Measurements from ENCODE around the gene CAMK1G. TPM values are rescaled to one million over a fixed set of nuclear protein-coding genes. Genes with fewer than 3 reads are reported as not detected.

CAMK1G gene
- total and polyA plus RNA-seq, 9 of the 15 experiments (the other 6 are each of a cell fraction or from before 2014, with no cell fraction given) = not detected

DNA sequence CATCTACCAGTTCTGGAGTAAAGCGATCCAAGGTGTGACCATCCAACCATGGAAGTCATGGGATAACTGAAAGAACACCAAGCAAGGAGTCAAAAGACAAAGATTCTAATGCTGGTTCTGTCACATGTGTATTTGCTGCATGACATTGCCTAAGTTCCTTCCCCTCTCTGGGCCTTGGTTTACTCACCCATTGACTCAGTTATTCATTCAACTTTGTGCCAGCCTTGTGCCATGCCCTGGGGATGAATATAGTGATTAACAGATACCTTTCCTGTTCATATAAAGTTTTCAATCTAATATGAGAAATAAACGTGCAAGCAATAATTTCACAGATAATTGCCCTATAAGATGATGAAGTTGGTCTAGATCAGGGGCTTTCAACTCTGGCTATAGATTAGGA lies 33.0 kb upstream of the CAMK1G start (continued):
- TF ChIP-seq, protein P1, sequence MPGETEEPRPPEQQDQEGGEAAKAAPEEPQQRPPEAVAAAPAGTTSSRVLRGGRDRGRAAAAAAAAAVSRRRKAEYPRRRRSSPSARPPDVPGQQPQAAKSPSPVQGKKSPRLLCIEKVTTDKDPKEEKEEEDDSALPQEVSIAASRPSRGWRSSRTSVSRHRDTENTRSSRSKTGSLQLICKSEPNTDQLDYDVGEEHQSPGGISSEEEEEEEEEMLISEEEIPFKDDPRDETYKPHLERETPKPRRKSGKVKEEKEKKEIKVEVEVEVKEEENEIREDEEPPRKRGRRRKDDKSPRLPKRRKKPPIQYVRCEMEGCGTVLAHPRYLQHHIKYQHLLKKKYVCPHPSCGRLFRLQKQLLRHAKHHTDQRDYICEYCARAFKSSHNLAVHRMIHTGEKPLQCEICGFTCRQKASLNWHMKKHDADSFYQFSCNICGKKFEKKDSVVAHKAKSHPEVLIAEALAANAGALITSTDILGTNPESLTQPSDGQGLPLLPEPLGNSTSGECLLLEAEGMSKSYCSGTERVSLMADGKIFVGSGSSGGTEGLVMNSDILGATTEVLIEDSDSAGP (CRISPR knock-in tag; IDR thresholded peaks at IDR 0.05) = no peak
- TF ChIP-seq ZNF75A (CRISPR knock-in tag; IDR thresholded peaks at IDR 0.05) = no peak

DNA sequence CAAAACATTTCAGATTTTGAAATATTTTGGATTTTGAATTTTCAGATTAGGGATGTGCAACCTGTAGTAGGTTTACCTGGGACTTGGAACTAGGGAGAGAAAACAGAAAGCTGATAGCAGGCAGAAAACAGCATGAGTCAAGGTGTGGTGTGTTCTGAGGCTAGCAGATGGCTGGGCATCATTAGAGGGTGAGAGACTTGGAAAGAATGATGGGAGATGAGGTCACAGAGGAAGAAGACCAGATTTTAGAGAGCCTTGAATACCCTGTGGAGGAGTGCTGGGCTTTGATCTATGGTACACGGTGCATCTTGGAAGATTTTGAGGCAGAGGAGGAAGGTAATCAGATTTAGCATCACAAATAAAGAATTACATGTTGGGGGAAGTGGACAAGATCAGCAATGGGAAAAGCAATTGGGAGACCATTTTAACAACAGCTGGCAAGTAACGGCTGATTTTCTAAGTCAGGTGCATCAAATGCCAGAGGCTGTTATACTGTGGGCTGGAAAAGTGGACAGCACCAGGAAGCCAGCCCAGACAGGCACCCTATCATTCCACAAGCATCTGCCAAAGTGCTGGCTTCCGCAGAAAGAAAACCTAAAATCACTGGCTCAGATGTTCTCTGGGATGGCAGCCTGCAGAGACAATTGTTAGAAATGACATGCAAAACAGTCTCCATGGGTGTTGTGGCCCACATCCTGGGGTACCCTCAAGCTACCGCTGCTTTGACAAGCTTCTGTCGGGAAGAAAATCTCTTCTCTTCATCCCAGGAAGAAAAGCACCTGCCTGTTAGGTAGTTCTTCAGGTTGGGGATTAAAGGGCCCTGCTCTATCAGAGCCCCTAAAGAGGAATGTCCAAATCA lies 30.9 kb upstream of the CAMK1G start:
- intact Hi-C loops (cut with micrococcal nuclease) (no loop called here), in situ Hi-C loops (cut with MboI) (no loop called here)
- ATAC-seq (no peak), FAIRE-seq (no peak), DNase-seq (ENCODE audit: extremely low read depth in 1 of 4, low spot score in 3 of 4) (no peak)
- no peak overlapping the region for H3K4me2 ChIP-seq (ENCODE audit: insufficient read depth, low read length)
- no peak overlapping the region for H3K4me3 ChIP-seq
- POLR2A ChIA-PET = interaction anchor here (0.6 kb wide), 1 partner anchor 8 kb away, joined by 3 read pairs; no protein-coding TSS in a partner anchor
- H3K4me1 ChIP-seq (replicated peaks in 1 of 2; ENCODE audit: control insufficient read depth in 2 of 2, insufficient read depth in 2 of 2, low read length in 2 of 2) = no peaks in the 10 kb centered on the region
- no peak for TF ChIP-seq ZNF124 (CRISPR knock-in tag; IDR thresholded peaks at IDR 0.05)
- TF ChIP-seq, protein P2, sequence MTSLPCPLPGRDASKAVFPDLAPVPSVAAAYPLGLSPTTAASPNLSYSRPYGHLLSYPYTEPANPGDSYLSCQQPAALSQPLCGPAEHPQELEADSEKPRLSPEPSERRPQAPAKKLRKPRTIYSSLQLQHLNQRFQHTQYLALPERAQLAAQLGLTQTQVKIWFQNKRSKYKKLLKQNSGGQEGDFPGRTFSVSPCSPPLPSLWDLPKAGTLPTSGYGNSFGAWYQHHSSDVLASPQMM (CRISPR knock-in tag; IDR thresholded peaks at IDR 0.05) = no peak
- TF ChIP-seq, protein P3, sequence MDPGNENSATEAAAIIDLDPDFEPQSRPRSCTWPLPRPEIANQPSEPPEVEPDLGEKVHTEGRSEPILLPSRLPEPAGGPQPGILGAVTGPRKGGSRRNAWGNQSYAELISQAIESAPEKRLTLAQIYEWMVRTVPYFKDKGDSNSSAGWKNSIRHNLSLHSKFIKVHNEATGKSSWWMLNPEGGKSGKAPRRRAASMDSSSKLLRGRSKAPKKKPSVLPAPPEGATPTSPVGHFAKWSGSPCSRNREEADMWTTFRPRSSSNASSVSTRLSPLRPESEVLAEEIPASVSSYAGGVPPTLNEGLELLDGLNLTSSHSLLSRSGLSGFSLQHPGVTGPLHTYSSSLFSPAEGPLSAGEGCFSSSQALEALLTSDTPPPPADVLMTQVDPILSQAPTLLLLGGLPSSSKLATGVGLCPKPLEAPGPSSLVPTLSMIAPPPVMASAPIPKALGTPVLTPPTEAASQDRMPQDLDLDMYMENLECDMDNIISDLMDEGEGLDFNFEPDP (CRISPR knock-in tag; IDR thresholded peaks at IDR 0.05) = no peak
- TF ChIP-seq, protein P4, sequence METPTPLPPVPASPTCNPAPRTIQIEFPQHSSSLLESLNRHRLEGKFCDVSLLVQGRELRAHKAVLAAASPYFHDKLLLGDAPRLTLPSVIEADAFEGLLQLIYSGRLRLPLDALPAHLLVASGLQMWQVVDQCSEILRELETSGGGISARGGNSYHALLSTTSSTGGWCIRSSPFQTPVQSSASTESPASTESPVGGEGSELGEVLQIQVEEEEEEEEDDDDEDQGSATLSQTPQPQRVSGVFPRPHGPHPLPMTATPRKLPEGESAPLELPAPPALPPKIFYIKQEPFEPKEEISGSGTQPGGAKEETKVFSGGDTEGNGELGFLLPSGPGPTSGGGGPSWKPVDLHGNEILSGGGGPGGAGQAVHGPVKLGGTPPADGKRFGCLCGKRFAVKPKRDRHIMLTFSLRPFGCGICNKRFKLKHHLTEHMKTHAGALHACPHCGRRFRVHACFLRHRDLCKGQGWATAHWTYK (CRISPR knock-in tag; IDR thresholded peaks at IDR 0.05) = no peak
- TF ChIP-seq LEF1 (IDR thresholded peaks at IDR 0.05) = no peak
- TF ChIP-seq BCL6 (CRISPR knock-in tag; IDR thresholded peaks at IDR 0.05) = no peak
- no peak for TF ChIP-seq NBN (IDR thresholded peaks at IDR 0.05; ENCODE audit: low read depth)
- TF ChIP-seq, protein P5, sequence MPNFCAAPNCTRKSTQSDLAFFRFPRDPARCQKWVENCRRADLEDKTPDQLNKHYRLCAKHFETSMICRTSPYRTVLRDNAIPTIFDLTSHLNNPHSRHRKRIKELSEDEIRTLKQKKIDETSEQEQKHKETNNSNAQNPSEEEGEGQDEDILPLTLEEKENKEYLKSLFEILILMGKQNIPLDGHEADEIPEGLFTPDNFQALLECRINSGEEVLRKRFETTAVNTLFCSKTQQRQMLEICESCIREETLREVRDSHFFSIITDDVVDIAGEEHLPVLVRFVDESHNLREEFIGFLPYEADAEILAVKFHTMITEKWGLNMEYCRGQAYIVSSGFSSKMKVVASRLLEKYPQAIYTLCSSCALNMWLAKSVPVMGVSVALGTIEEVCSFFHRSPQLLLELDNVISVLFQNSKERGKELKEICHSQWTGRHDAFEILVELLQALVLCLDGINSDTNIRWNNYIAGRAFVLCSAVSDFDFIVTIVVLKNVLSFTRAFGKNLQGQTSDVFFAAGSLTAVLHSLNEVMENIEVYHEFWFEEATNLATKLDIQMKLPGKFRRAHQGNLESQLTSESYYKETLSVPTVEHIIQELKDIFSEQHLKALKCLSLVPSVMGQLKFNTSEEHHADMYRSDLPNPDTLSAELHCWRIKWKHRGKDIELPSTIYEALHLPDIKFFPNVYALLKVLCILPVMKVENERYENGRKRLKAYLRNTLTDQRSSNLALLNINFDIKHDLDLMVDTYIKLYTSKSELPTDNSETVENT (CRISPR knock-in tag; IDR thresholded peaks at IDR 0.05) = no peak
- no peak for TF ChIP-seq FOXA1 (IDR thresholded peaks at IDR 0.05; ENCODE audit: borderline replicate concordance)
- TF ChIP-seq ZNF830 (CRISPR knock-in tag; IDR thresholded peaks at IDR 0.05) = no peak
- TF ChIP-seq ZNF408 (CRISPR knock-in tag; IDR thresholded peaks at IDR 0.05; ENCODE audit: low read depth) = no peak
- TF ChIP-seq ZC3H11A (IDR thresholded peaks at IDR 0.05; ENCODE audit: low read depth, low read length) = no peak
- H3K36me3 ChIP-seq (ENCODE audit: control insufficient read depth, insufficient read depth, low read length) = no peaks in the 10 kb centered on the region
- CTCF ChIA-PET (ENCODE audit: low intra/inter-chr PET ratio) = no interaction called here
- no peaks in the 10 kb centered on the region for H4K20me1 ChIP-seq (replicated peaks; ENCODE audit: control insufficient read depth, insufficient read depth, low read length)
- no peaks in the 10 kb centered on the region for H3K9me3 ChIP-seq (replicated peaks; ENCODE audit: control insufficient read depth, insufficient read depth, low read depth, low read length)
- BruUV-seq (replicated peaks) = no TSS peak
- H3K27me3 ChIP-seq (ENCODE audit: control insufficient read depth in 2 of 2, insufficient read depth in 2 of 2, low read length in 2 of 2) = no peaks in the 10 kb centered on the region
- 0% methylated on average over 5 of the region's 5 CpGs for WGBS (ENCODE audit: insufficient coverage, low coverage, missing lambda C conversion rate)
- H3K27ac ChIP-seq (ENCODE audit: extremely low read depth, low read depth, low read length) = no peak overlapping the region
- no peaks in the 10 kb centered on the region for H3K79me2 ChIP-seq (ENCODE audit: control insufficient read depth, insufficient read depth, low read length)
- no peak overlapping the region for H3K9ac ChIP-seq (ENCODE audit: insufficient read depth in 1 of 2, low read depth in 2 of 2, low read length in 2 of 2)
- H3K9me1 ChIP-seq (ENCODE audit: control insufficient read depth, insufficient read depth, low read length) = no peaks in the 10 kb centered on the region
- H2AFZ ChIP-seq (ENCODE audit: low read depth, low read length) = no peak overlapping the region
